ENCODE measurements around the gene MRPS23. TPM values are rescaled to one million over a fixed set of nuclear protein-coding genes. Genes with fewer than 3 reads are reported as not detected.

Gene MRPS23
- total and polyA plus RNA-seq, 2 donors (not counting 1 experiment from before 2014, with no cell fraction given) = 27.9 to 40.0 TPM

- no peak for DNase-seq (ENCODE audit: low read depth in 2 of 2)
- H3K36me3 ChIP-seq (ENCODE audit: control insufficient read depth, insufficient read depth, low read length) = peaks cover 29% of the 10 kb centered on the region
- H2AFZ ChIP-seq (ENCODE audit: low read length) = no peak overlapping the region
Observed at GRCh38 chr17:57873261-57874057, 23.6 kb upstream of the MRPS23 start.

GRCh38 chr17:57872536-57872935 is 22.7 kb upstream of the MRPS23 start:
- no peaks in the 10 kb centered on the region for H4K20me1 ChIP-seq (ENCODE audit: control insufficient read depth, extremely low read depth, insufficient read depth, low read length)
- H3K9me3 ChIP-seq (ENCODE audit: control insufficient read depth, insufficient read depth, low read depth, low read length) = no peaks in the 10 kb centered on the region
- H3K36me3 ChIP-seq (ENCODE audit: control insufficient read depth, insufficient read depth, low read length) = peaks cover 28% of the 10 kb centered on the region
- H3K27me3 ChIP-seq (ENCODE audit: control insufficient read depth, insufficient read depth, low read length) = no peaks in the 10 kb centered on the region
- no peak overlapping the region for H3K9ac ChIP-seq (ENCODE audit: insufficient read depth, low read length)
- H3K4me3 ChIP-seq (replicated peaks in 1 of 4; ENCODE audit: control extremely low read depth in 1 of 4, insufficient read depth in 1 of 4, low read depth in 3 of 4, low read length in 4 of 4) = no peak overlapping the region
- H3K79me2 ChIP-seq (ENCODE audit: control insufficient read depth, insufficient read depth, low read length) = no peaks in the 10 kb centered on the region
- no peak for DNase-seq (ENCODE audit: low read depth in 2 of 2)
- TF ChIP-seq CTCF (conservative IDR thresholded peaks at IDR 0.05 in 1 of 2, IDR thresholded peaks at IDR 0.05 in 1 of 2; ENCODE audit: low read depth in 1 of 2, low read length in 2 of 2) (no peak), EZH2 (IDR thresholded peaks at IDR 0.05; ENCODE audit: low read length, missing control alignments) (no peak)
- H3K4me2 ChIP-seq (ENCODE audit: extremely low read depth, insufficient read depth, low read length) = no peak overlapping the region
- peaks cover 68% of the 10 kb centered on the region for H3K4me1 ChIP-seq (ENCODE audit: control insufficient read depth, extremely low read depth, insufficient read depth, low read length)
- no peak overlapping the region for H2AFZ ChIP-seq (ENCODE audit: low read length)
- no peak overlapping the region for H3K27ac ChIP-seq (ENCODE audit: insufficient read depth, low read length)

More at GRCh38 chr17:57873261-57874057, 23.6 kb upstream of the MRPS23 start:
- no peak overlapping the region for H3K9ac ChIP-seq (ENCODE audit: insufficient read depth, low read length)
- H3K79me2 ChIP-seq (ENCODE audit: control insufficient read depth, insufficient read depth, low read length) = no peaks in the 10 kb centered on the region
- H3K27ac ChIP-seq (ENCODE audit: insufficient read depth, low read length) = peak overlapping the region; percentile 95
- H3K4me3 ChIP-seq (replicated peaks in 1 of 4; ENCODE audit: control extremely low read depth in 1 of 4, insufficient read depth in 1 of 4, low read depth in 3 of 4, low read length in 4 of 4) = no peak overlapping the region
- no peak for TF ChIP-seq EZH2 (IDR thresholded peaks at IDR 0.05; ENCODE audit: low read length, missing control alignments)
- TF ChIP-seq CTCF (conservative IDR thresholded peaks at IDR 0.05 in 1 of 2, IDR thresholded peaks at IDR 0.05 in 1 of 2; ENCODE audit: low read depth in 1 of 2, low read length in 2 of 2) = no peak
- H4K20me1 ChIP-seq (ENCODE audit: control insufficient read depth, extremely low read depth, insufficient read depth, low read length) = no peaks in the 10 kb centered on the region
- H3K27me3 ChIP-seq (ENCODE audit: control insufficient read depth, insufficient read depth, low read length) = no peaks in the 10 kb centered on the region
- H3K9me3 ChIP-seq (ENCODE audit: control insufficient read depth, insufficient read depth, low read depth, low read length) = no peaks in the 10 kb centered on the region
- H3K4me2 ChIP-seq (ENCODE audit: extremely low read depth, insufficient read depth, low read length) = no peak overlapping the region
- H3K4me1 ChIP-seq (ENCODE audit: control insufficient read depth, extremely low read depth, insufficient read depth, low read length) = peaks cover 63% of the 10 kb centered on the region

GRCh38 chr17:57871863-57872262 is 22.0 kb upstream of the MRPS23 start:
- H3K79me2 ChIP-seq (ENCODE audit: control insufficient read depth, insufficient read depth, low read length) = no peaks in the 10 kb centered on the region
- no peak for DNase-seq (ENCODE audit: low read depth in 2 of 2)
- no peak overlapping the region for H3K27ac ChIP-seq (ENCODE audit: insufficient read depth, low read length)
- no peak overlapping the region for H3K4me2 ChIP-seq (ENCODE audit: extremely low read depth, insufficient read depth, low read length)
- TF ChIP-seq EZH2 (IDR thresholded peaks at IDR 0.05; ENCODE audit: low read length, missing control alignments) (no peak), CTCF (conservative IDR thresholded peaks at IDR 0.05 in 1 of 2, IDR thresholded peaks at IDR 0.05 in 1 of 2; ENCODE audit: low read depth in 1 of 2, low read length in 2 of 2) (no peak)
- H3K36me3 ChIP-seq (ENCODE audit: control insufficient read depth, insufficient read depth, low read length) = peaks cover 28% of the 10 kb centered on the region
- peaks cover 67% of the 10 kb centered on the region for H3K4me1 ChIP-seq (ENCODE audit: control insufficient read depth, extremely low read depth, insufficient read depth, low read length)
- H3K9ac ChIP-seq (ENCODE audit: insufficient read depth, low read length) = no peak overlapping the region
- no peaks in the 10 kb centered on the region for H4K20me1 ChIP-seq (ENCODE audit: control insufficient read depth, extremely low read depth, insufficient read depth, low read length)
- no peak overlapping the region for H3K4me3 ChIP-seq (replicated peaks in 1 of 4; ENCODE audit: control extremely low read depth in 1 of 4, insufficient read depth in 1 of 4, low read depth in 3 of 4, low read length in 4 of 4)
- H3K9me3 ChIP-seq (ENCODE audit: control insufficient read depth, insufficient read depth, low read depth, low read length) = no peaks in the 10 kb centered on the region
- H2AFZ ChIP-seq (ENCODE audit: low read length) = no peak overlapping the region
- H3K27me3 ChIP-seq (ENCODE audit: control insufficient read depth, insufficient read depth, low read length) = no peaks in the 10 kb centered on the region

Measured in fibroblast of lung (primary cell).